Nephron progenitor cell (in vitro differentiated cells): Measurements from ENCODE around the gene EPHB4.

Experiments
- DNase-seq: peaks from one replicate; pipeline ENCODE4 v3.0.0; 2021
- H3K27ac Mint-ChIP-seq: 2 replicates; pipeline ENCODE4 v1.8.0; 2021; ENCODE audit warnings: mild to moderate bottlenecking, moderate library complexity, mixed read lengths
- H3K27me3 Mint-ChIP-seq: 2 replicates; pipeline ENCODE4 v1.8.0; 2021; ENCODE audit warnings: mild to moderate bottlenecking, low read depth, mixed read lengths; ENCODE audit not compliant: poor library complexity
- H3K36me3 Mint-ChIP-seq: 2 replicates; pipeline ENCODE4 v1.8.0; 2021; ENCODE audit warnings: low read depth, mixed read lengths
- H3K4me1 Mint-ChIP-seq: 2 replicates; pipeline ENCODE4 v1.8.0; 2021; ENCODE audit warnings: mixed read lengths
- H3K4me3 Mint-ChIP-seq: 2 replicates; pipeline ENCODE4 v1.8.0; 2021; ENCODE audit warnings: mild to moderate bottlenecking, moderate library complexity, mixed read lengths
- H3K9me3 Mint-ChIP-seq: 2 replicates; pipeline ENCODE4 v1.8.0; 2021; ENCODE audit warnings: mild to moderate bottlenecking, moderate library complexity, mixed read lengths
- TF ChIP-seq, protein P1 (sequence below): fragments of 200-600 bp; sonication (generic); IDR thresholded peaks from 2 replicates; pipeline ENCODE4 v1.5.0; 2021; ENCODE audit warnings: antibody characterized with exemption

The EPHB4 gene

DNA sequence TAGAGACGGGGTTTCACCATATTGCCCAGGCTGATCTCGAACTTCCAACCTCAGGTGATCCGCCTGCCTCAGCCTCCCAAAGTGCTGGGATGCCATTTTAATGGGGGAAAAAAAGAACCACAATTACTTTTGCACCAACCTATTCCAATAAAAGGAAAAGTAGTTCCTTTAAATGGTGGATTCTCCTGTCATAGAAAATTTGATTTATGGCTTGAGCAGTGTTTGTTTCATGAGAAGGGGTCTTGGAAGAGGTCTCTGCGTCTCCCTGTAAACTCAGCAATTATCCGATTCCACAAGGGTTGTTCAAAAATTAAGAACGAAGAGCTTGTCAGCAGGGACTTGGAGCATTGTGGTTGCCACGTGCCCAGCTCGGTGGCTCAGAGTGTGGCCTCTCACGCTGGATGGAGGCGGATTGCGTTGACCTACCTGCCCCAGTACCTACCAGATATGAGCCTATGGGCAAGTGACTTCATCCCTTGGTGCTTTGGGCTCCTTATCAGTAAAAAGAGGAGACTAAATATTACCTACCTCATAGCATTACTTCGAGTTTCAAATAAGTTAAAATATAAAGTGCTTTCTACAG lies 37.0 kb upstream of the EPHB4 start:
- Mint-ChIP-seq H3K27ac (no peak overlapping the region), H3K4me1 (peaks cover 27% of the 10 kb centered on the region), H3K36me3 (peaks cover 10% of the 10 kb centered on the region), H3K27me3 (no peaks in the 10 kb centered on the region), H3K9me3 (no peaks in the 10 kb centered on the region), H3K4me3 (no peak overlapping the region)
- TF ChIP-seq, protein P1, sequence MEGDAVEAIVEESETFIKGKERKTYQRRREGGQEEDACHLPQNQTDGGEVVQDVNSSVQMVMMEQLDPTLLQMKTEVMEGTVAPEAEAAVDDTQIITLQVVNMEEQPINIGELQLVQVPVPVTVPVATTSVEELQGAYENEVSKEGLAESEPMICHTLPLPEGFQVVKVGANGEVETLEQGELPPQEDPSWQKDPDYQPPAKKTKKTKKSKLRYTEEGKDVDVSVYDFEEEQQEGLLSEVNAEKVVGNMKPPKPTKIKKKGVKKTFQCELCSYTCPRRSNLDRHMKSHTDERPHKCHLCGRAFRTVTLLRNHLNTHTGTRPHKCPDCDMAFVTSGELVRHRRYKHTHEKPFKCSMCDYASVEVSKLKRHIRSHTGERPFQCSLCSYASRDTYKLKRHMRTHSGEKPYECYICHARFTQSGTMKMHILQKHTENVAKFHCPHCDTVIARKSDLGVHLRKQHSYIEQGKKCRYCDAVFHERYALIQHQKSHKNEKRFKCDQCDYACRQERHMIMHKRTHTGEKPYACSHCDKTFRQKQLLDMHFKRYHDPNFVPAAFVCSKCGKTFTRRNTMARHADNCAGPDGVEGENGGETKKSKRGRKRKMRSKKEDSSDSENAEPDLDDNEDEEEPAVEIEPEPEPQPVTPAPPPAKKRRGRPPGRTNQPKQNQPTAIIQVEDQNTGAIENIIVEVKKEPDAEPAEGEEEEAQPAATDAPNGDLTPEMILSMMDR, result no peak
- no peak for DNase-seq

DNA sequence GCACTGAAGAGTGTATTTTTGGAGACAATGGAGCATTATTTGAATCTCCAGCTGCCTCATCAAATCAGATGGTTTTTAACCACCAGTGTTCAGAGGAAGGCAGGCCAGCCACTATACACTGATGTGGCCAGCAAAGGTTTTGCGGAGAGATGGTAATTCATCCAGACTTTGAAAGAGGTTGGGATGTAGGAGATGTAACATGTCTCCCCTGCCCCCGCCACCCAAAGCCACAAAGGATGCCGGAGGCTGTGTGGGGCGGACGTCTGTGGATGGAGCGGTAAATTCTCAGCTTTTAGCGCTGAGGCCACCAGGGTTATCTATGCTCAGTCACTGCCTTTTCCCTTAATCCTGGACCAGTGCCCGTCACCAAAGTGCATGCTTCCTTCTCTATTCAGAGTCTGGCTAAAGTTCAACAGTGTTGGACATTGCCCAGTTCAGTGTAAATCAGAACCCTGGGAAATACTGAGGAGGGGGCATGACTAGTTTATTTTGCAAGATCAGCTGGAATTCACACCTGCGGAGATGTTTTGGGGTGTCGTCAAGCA lies 36.2 kb upstream of the EPHB4 start:
- peaks cover 27% of the 10 kb centered on the region for H3K4me1 Mint-ChIP-seq
- no peak overlapping the region for H3K27ac Mint-ChIP-seq
- TF ChIP-seq, protein P1, result no peak
- no peak overlapping the region for H3K4me3 Mint-ChIP-seq
- no peaks in the 10 kb centered on the region for H3K9me3 Mint-ChIP-seq
- DNase-seq, result no peak
- no peaks in the 10 kb centered on the region for H3K27me3 Mint-ChIP-seq
- H3K36me3 Mint-ChIP-seq, result peaks cover 10% of the 10 kb centered on the region

DNA sequence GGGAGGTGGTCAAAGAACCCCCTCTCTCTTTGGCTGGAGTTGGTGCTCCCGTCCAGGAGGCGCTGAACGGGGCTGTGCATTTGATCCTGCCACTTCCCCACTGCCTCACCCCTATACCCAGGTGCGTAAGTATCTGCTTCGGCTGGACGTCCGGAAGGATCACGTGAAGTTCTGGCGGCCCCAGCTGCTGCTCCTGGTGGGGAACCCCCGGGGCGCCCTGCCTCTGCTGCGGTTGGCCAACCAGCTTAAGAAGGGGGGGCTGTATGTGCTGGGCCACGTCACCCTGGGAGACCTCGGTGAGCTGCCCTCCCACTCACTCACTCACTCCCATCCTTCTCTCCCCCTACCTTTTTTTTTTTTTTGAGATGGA lies 34.3 kb upstream of the EPHB4 start:
- H3K9me3 Mint-ChIP-seq, result no peaks in the 10 kb centered on the region
- H3K4me3 Mint-ChIP-seq, result no peak overlapping the region
- peaks cover 11% of the 10 kb centered on the region for H3K4me1 Mint-ChIP-seq
- TF ChIP-seq, protein P1, result no peak
- no peaks in the 10 kb centered on the region for H3K27me3 Mint-ChIP-seq
- H3K27ac Mint-ChIP-seq, result no peak overlapping the region
- no peak for DNase-seq
- H3K36me3 Mint-ChIP-seq, result peaks cover 10% of the 10 kb centered on the region

DNA sequence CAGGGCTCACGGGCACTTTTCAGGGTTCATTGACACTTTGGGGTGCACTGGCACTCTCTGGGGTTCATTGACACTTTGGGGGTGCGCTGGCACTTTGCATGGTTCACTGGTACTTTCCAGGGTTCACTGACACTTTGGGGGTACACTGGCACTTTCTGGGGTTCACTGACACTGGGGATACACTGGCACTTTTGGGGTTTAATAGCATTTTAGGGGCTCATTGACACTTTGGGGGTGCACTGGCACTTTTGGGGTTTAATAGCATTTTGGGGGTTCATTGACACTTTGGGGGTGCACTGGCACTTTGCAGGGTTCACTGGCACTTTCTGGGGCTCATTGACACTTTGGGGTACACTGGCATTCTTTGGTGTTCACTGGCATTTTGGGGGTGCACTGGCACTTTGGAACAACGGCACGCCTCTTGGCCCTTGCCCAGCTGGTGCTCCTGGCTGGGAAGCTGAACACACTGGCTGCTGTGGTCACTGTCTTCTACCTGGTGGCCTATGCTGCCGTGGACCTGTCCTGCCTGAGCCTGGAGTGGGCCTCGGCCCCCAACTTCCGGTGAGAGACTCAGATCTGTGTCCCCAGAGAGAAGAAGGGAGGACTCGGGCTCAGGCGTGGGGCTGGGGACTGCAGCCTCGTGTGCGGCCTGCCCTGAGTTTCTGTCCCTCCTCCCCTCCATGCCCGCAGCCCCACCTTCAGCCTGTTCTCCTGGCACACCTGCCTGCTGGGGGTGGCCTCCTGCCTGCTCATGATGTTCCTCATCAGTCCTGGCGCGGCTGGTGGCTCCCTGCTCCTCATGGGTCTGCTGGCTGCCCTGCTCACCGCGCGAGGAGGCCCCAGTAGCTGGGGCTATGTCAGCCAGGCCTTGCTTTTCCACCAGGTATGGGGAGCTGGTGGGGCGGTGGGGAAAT lies 33.6 kb upstream of the EPHB4 start:
- TF ChIP-seq, protein P1, result no peak
- H3K36me3 Mint-ChIP-seq, result peaks cover 10% of the 10 kb centered on the region

DNA sequence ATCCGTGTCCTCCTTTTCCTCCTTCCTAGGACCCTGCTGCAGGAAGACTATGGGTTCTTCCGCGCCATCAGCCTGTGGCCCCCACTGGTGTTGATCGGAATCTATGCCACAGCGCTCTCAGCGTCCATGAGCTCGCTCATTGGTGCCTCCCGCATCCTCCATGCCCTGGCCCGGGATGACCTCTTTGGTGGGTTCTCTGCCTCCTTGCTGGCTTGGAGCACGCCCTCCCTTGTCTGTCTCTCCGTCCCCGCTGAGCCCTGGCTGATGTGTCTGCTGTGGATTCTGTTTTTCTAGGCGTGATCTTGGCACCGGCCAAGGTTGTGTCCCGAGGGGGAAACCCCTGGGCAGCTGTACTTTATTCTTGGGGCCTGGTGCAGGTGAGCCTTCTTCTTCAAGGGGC lies 32.5 kb upstream of the EPHB4 start:
- Mint-ChIP-seq H3K36me3 (peaks cover 10% of the 10 kb centered on the region), H3K9me3 (no peaks in the 10 kb centered on the region), H3K4me3 (no peak overlapping the region), H3K27ac (no peak overlapping the region), H3K27me3 (no peaks in the 10 kb centered on the region), H3K4me1 (peaks cover 6% of the 10 kb centered on the region)
- no peak for DNase-seq
- TF ChIP-seq, protein P1, result no peak

More for the DNA sequence above, 33.6 kb upstream of the EPHB4 start:
- Mint-ChIP-seq H3K27ac (no peak overlapping the region), H3K4me1 (peaks cover 10% of the 10 kb centered on the region), H3K4me3 (no peak overlapping the region), H3K9me3 (no peaks in the 10 kb centered on the region), H3K27me3 (no peaks in the 10 kb centered on the region)
- no peak for DNase-seq
